Spleen (tissue), 11 donors: Measurements from ENCODE around the gene OCEL1. TPM values are rescaled to one million over a fixed set of nuclear protein-coding genes. Genes with fewer than 3 reads are reported as not detected.

ENCODE experiments used
- DNase-seq: peaks from one replicate; pipeline ENCODE4 v3.0.0-alpha.2; 2020
- H3K27ac ChIP-seq, 8 donors: fragments of 200-600 bp; sonication (generic) in 7 of 8; 1 replicate in 4 of 8; 2 replicates in 4 of 8; pipeline versions ENCODE4 v1.5.0 to v1.8.0; 2016 to 2021; ENCODE audit warnings: inconsistent platforms in 4 of 8, mild to moderate bottlenecking in 4 of 8, moderate library complexity in 1 of 8
- H3K27me3 ChIP-seq, 7 donors: fragments of 200-600 bp; sonication (generic) in 6 of 7; replicated peaks in 1 of 7; 1 replicate in 4 of 7; 2 replicates in 3 of 7; pipeline versions ENCODE4 v1.5.0 to v1.8.0; 2016 to 2021; ENCODE audit warnings: inconsistent platforms in 3 of 7, mild to moderate bottlenecking in 1 of 7
- H3K36me3 ChIP-seq, 6 donors: fragments of 200-600 bp; sonication (generic) in 5 of 6; 1 replicate in 4 of 6; 2 replicates in 2 of 6; pipeline versions ENCODE4 v1.5.0 to v1.8.0; 2016 to 2021; ENCODE audit warnings: inconsistent platforms in 2 of 6
- H3K4me1 ChIP-seq, 6 donors: fragments of 200-600 bp; sonication (generic) in 5 of 6; 1 replicate in 3 of 6; 2 replicates in 3 of 6; pipeline versions ENCODE4 v1.5.0 to v1.8.0; 2016 to 2021; ENCODE audit warnings: inconsistent platforms in 3 of 6
- H3K4me3 ChIP-seq, 8 donors: fragments of 200-600 bp; sonication (generic) in 7 of 8; 1 replicate in 4 of 8; 2 replicates in 4 of 8; pipeline versions ENCODE4 v1.5.0 to v1.8.0; 2016 to 2021; ENCODE audit warnings: inconsistent platforms in 4 of 8, mild to moderate bottlenecking in 4 of 8, moderate library complexity in 2 of 8
- H3K9me3 ChIP-seq, 8 donors: fragments of 200-600 bp; sonication (generic) in 7 of 8; 1 replicate in 4 of 8; 2 replicates in 4 of 8; pipeline versions ENCODE4 v1.5.0 to v1.8.0; 2016 to 2021; ENCODE audit warnings: inconsistent platforms in 4 of 8
- POLR2A ChIP-seq, 3 donors: fragments of 450-650 bp; IDR thresholded peaks; one replicate each; pipeline ENCODE4 v1.5.1; 2017; ENCODE audit warnings: antibody characterized with exemption in 3 of 3, mild to moderate bottlenecking in 1 of 3
- POLR2AphosphoS5 ChIP-seq, 3 donors: sonication (generic); formaldehyde crosslinking; IDR thresholded peaks; one replicate each; pipeline ENCODE4 v1.5.1; 2017; ENCODE audit warnings: antibody characterized with exemption in 3 of 3
- WGBS, 5 donors: extraction: QIAGEN DNeasy Blood & Tissue Kit in 3 of 5; methylation state at CpG; one replicate each; pipeline versions ENCODE4 v1.1.5 to v1.1.7; 2013 to 2018; 5-methylcytosine and 5-hydroxymethylcytosine counted together
- intact Hi-C: fragments of 100-400 bp; cut with DNase I; formaldehyde crosslinking; loops from one replicate; pipeline ENCODE4 v1.15.0; 2023; ENCODE audit warnings: low total_unique reads
- polyA plus RNA-seq, 3 donors: library from polyadenylated mRNA; stranded (reverse); fragments of 200-250 nt; gene quantifications; one replicate each; pipeline ENCODE4 v1.2.1, GENCODE V29; 2013
- total RNA-seq, 7 donors: library from RNA; depleted of rRNA in 3 of 7; stranded (reverse); fragments of >200 nt in 3 of 7; fragmentation: NEBNext Ultra II Directional in 4 of 7; extraction: Animal tissue kit (Norgen Biotek cat#: 25700) in 4 of 7; gene quantifications; one replicate each; pipeline versions ENCODE4 v1.1.0 to v1.2.1, GENCODE V29; 2016 to 2021
- TF ChIP-seq, protein P1 (sequence below), 11 experiments: fragments of 200-600 bp in 7 of 11; fragments of 450-650 bp in 4 of 11; sonication (generic) in 4 of 11; IDR thresholded peaks in 8 of 11; conservative IDR thresholded peaks in 3 of 11; 1 replicate in 7 of 11; 2 replicates in 4 of 11; pipeline versions ENCODE4 v1.4.0 to v1.8.0; 2016 to 2021; ENCODE audit warnings: antibody characterized with exemption in 11 of 11, inconsistent platforms in 4 of 11, mild to moderate bottlenecking in 1 of 11
- donor health status: healthy with polysubstance abuse.
- donor health status: DM: no; HTN: no; CAD: no; lungs with moderate emphysema.
- donor health status: DM: no; HTN: no; CAD: no.
- donor health status: Bipolar disorder and iron deficiency.
- donor health status: healthy.
- donor health status: DM: no; HTN: no; CAD: no.
- donor health status: DM: yes; HTN: yes; CAD: no.

Gene OCEL1
- total and polyA plus RNA-seq, 10 donors, result 7.7 to 31.8 (median 24.8) TPM

DNA sequence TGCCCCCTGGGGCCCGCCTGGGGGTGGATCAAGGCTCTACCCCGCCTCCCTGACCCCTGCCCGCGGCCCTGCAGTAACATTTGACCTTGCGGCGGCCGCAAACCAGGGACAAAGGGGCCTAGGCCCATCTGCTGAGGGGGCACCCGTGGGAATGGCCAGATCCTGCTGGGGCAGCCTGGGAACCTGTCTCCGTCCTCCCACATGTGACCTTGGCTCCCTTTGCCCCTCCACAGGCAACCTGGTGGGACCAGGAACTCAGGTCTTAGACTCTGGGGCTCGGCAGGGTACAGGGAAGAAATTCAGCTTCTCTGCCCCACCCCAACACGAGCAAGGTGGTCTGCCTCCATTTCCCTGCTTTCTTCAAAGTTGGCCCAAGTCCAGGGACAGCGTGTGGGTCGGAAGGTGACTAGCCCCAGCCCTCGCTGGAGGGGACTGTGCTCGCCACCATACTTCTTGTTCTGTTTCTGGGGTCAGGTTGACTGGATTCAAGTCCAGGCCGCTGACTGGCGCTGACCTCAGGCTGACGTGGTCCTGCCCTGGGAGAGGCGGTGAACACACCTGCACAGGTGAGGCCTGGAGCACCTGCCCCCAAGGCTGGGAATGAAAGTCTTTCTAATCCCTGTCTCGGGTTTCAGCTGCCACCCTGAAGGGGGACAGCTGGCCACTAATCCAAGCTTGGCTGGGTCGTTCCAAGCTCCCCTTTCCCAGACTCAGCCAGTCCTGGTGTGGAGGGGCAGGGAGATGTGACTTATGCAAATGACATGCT lies 22.2 kb downstream of the OCEL1 start:
- Histone ChIP-seq H3K4me3 (no peak overlapping the region), H3K9me3 (no peaks in the 10 kb centered on the region), H3K4me1 (peaks cover 9 to 44% (median 27%) of the 10 kb centered on the region in 6 donors), H3K36me3 (peaks cover 0 to 7% (median 0%) of the 10 kb centered on the region in 6 donors), H3K27me3 (peaks cover 0 to 18% (median 0%) of the 10 kb centered on the region in 7 donors), H3K27ac (peak overlapping the region in 1 of 8 donors; percentile 6)
- TF ChIP-seq POLR2A (IDR thresholded peaks at IDR 0.05) (no peak), POLR2AphosphoS5 (IDR thresholded peaks at IDR 0.05) (peak in 1 of 3 donors; percentile 33)
- WGBS, 5 donors, result 72 to 83% (median 80%) methylated on average over 11 to 21 of the region's 21 CpGs
- DNase-seq, result no peak
- intact Hi-C loops, result no loop called here

DNA sequence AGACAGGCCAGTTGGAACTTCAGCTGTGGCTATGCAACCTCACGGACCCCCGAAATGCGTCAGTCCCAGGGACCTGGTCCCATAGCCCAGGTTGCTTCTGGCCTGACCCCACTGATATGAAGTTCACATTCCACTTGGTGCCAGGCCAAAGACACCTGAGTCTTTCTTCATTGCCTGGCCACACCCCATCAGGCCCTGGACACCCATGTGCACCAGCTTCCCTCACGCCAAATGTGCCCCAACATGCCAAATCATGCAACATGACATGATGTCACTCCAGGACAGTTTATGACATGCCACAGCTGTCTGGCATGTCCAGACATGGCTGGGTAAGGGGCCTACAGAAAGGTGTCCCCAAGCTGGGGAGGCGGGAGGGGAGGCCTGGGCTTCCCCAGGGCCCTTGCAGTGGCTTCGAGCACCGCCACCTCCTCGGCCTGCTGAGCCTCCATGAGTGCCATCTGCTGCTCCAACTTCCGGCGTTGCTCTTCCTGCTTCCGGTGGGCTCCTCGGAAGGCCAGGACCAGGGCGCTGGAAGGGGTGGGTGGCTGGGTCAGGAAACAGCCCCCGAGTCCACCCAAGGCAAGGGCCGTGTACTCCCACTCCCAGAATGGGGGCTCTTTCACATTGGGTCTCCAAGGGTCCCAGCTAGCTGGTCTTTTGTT lies 24.0 kb downstream of the OCEL1 start:
- H3K27me3 ChIP-seq, result peaks cover 0 to 9% (median 0%) of the 10 kb centered on the region in 7 donors
- H3K9me3 ChIP-seq, result no peaks in the 10 kb centered on the region
- peaks cover 5 to 26% (median 12%) of the 10 kb centered on the region in 6 donors for H3K4me1 ChIP-seq
- intact Hi-C loops, result no loop called here
- H3K27ac ChIP-seq, result no peak overlapping the region
- WGBS, 5 donors, result 71 to 87% (median 81%) methylated on average over 12 to 15 of the region's 15 CpGs
- H3K4me3 ChIP-seq, result no peak overlapping the region
- peaks cover 0 to 7% (median 0%) of the 10 kb centered on the region in 6 donors for H3K36me3 ChIP-seq
- TF ChIP-seq POLR2AphosphoS5 (IDR thresholded peaks at IDR 0.05) (no peak), POLR2A (IDR thresholded peaks at IDR 0.05) (no peak)
- TF ChIP-seq, protein P1, sequence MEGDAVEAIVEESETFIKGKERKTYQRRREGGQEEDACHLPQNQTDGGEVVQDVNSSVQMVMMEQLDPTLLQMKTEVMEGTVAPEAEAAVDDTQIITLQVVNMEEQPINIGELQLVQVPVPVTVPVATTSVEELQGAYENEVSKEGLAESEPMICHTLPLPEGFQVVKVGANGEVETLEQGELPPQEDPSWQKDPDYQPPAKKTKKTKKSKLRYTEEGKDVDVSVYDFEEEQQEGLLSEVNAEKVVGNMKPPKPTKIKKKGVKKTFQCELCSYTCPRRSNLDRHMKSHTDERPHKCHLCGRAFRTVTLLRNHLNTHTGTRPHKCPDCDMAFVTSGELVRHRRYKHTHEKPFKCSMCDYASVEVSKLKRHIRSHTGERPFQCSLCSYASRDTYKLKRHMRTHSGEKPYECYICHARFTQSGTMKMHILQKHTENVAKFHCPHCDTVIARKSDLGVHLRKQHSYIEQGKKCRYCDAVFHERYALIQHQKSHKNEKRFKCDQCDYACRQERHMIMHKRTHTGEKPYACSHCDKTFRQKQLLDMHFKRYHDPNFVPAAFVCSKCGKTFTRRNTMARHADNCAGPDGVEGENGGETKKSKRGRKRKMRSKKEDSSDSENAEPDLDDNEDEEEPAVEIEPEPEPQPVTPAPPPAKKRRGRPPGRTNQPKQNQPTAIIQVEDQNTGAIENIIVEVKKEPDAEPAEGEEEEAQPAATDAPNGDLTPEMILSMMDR (IDR thresholded peaks at IDR 0.05 in 8 of 11, conservative IDR thresholded peaks at IDR 0.05 in 3 of 11), result no peak
- DNase-seq, result no peak

DNA sequence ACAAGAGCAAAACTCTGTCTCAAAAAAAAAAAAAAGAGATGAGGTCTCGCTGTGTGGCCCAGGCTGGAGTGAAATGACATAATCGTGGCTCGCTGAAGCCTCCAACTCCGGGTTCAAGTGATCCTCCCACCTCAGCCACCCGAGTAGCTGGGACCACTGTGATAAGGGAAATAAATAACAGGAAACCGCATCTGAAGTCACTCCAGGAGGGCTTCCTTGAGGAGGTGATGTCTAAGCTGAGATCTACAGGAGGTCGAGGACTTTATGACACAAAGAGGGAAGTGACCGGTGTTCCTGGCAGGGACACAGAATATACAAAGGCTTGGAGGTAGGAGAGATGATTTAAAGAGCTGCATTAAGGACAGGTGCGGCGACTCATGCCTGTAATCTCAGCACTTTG lies 28.6 kb downstream of the OCEL1 start:
- Histone ChIP-seq H3K4me3 (no peak overlapping the region), H3K36me3 (peaks cover 0 to 12% (median 0%) of the 10 kb centered on the region in 6 donors), H3K27me3 (no peaks in the 10 kb centered on the region), H3K4me1 (no peaks in the 10 kb centered on the region), H3K9me3 (peaks cover 0 to 8% (median 3%) of the 10 kb centered on the region in 8 donors), H3K27ac (no peak overlapping the region)
- intact Hi-C loops, result no loop called here
- 76 to 84% (median 80%) methylated on average over 10 of the region's 10 CpGs for WGBS, 5 donors
- TF ChIP-seq, protein P1 (IDR thresholded peaks at IDR 0.05 in 8 of 11, conservative IDR thresholded peaks at IDR 0.05 in 3 of 11), result no peak
- TF ChIP-seq POLR2AphosphoS5 (IDR thresholded peaks at IDR 0.05), result no peak
- TF ChIP-seq POLR2A (IDR thresholded peaks at IDR 0.05), result no peak
- no peak for DNase-seq

DNA sequence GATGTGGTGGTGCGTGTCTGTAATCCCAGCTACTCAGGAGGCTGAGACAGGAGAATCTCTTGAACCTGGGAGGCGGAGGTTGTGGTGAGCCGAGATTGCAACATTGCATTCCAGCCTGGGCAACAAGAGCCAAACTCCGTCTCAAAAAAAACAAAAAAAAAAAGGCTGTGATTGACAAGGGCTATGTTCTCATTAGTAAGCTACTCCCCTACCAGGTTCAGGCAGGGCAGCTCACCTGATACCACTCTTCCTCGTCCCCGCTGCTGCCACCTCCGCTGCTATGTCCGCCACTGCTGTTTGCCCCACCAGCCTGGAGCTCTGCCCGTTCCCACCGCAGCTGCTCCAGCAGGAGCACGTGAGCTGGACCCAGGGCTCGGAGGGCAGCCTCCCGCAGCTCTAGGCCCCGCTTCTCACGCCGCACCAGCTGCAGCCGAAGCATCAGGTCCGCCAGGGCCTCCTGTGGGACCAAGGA lies 29.2 kb downstream of the OCEL1 start:
- no peaks in the 10 kb centered on the region for H3K4me1 ChIP-seq
- peaks cover 0 to 13% (median 4%) of the 10 kb centered on the region in 8 donors for H3K9me3 ChIP-seq
- WGBS, 5 donors, result 81 to 91% (median 86%) methylated on average over 17 to 18 of the region's 18 CpGs
- TF ChIP-seq POLR2A (IDR thresholded peaks at IDR 0.05), result no peak
- TF ChIP-seq, protein P1 (IDR thresholded peaks at IDR 0.05 in 8 of 11, conservative IDR thresholded peaks at IDR 0.05 in 3 of 11), result no peak
- TF ChIP-seq POLR2AphosphoS5 (IDR thresholded peaks at IDR 0.05), result no peak
- H3K27ac ChIP-seq, result no peak overlapping the region
- no peak for DNase-seq
- H3K27me3 ChIP-seq, result no peaks in the 10 kb centered on the region
- peaks cover 0 to 12% (median 0%) of the 10 kb centered on the region in 6 donors for H3K36me3 ChIP-seq
- H3K4me3 ChIP-seq, result no peak overlapping the region
- intact Hi-C loops, result no loop called here
